Transverse colon (tissue), 3 donors: Measurements from ENCODE around the gene PRKCB.

ENCODE experiments used
- EP300 ChIP-seq: sonication (generic); formaldehyde crosslinking; IDR thresholded peaks from one replicate; pipeline ENCODE4 v1.6.1; 2017; ENCODE audit warnings: antibody characterized with exemption, low read depth
- TF ChIP-seq, protein P1 (sequence below), 5 experiments: fragments of 200-600 bp in 3 of 5; fragments of 450-650 bp in 2 of 5; sonication (generic) in 3 of 5; IDR thresholded peaks; 1 replicate in 2 of 5; 2 replicates in 3 of 5; pipeline ENCODE4 v1.5.1; 2016 to 2017; ENCODE audit warnings: antibody characterized with exemption in 5 of 5, inconsistent platforms in 3 of 5, mild to moderate bottlenecking in 2 of 5, moderate library complexity in 1 of 5

DNA sequence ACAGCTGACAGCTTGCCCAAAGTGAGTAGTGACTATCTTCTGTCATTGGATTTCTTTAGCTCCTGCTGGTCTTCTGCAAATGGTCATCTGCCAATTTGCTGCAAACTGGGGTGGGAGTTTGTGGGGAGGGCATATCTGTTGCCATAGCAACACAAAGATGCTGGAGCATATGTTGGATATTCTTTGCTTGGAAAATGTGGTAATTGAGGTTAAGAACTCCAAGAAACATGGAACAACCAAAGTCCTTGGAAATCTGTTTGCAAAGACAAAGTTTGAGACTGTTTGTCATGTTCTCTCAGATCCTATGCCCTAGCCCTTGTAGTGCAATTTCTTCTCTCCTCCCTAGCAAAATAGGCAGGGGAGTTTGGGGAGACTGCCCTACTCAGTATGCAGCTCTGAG lies 155.3 kb downstream of the PRKCB start:
- TF ChIP-seq, protein P1, sequence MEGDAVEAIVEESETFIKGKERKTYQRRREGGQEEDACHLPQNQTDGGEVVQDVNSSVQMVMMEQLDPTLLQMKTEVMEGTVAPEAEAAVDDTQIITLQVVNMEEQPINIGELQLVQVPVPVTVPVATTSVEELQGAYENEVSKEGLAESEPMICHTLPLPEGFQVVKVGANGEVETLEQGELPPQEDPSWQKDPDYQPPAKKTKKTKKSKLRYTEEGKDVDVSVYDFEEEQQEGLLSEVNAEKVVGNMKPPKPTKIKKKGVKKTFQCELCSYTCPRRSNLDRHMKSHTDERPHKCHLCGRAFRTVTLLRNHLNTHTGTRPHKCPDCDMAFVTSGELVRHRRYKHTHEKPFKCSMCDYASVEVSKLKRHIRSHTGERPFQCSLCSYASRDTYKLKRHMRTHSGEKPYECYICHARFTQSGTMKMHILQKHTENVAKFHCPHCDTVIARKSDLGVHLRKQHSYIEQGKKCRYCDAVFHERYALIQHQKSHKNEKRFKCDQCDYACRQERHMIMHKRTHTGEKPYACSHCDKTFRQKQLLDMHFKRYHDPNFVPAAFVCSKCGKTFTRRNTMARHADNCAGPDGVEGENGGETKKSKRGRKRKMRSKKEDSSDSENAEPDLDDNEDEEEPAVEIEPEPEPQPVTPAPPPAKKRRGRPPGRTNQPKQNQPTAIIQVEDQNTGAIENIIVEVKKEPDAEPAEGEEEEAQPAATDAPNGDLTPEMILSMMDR (IDR thresholded peaks at IDR 0.05) = no peak
- TF ChIP-seq EP300 = no peak
